Progenitor cell of endocrine pancreas (in vitro differentiated cells): ENCODE results near the gene NFE2L3. TPM values are rescaled to one million over a fixed set of nuclear protein-coding genes. Genes with fewer than 3 reads are reported as not detected.
"Not testable (repeated sequence)": the region's sequence is repeated elsewhere in the genome, so short reads cannot be mapped to it uniquely, and the experiment has no call there.

Experiments used
- DNase-seq: peaks from one replicate; pipeline ENCODE4 v3.0.0; 2021; ENCODE audit warnings: low spot score; ENCODE audit not compliant: unreplicated experiment
- H3K27ac Mint-ChIP-seq: 2 replicates; pipeline ENCODE4 v1.8.0; 2021; ENCODE audit warnings: mild to moderate bottlenecking, moderate library complexity, mixed read lengths
- H3K27me3 Mint-ChIP-seq: 2 replicates; pipeline ENCODE4 v1.8.0; 2021; ENCODE audit warnings: mixed read lengths
- H3K36me3 Mint-ChIP-seq: 2 replicates; pipeline ENCODE4 v1.8.0; 2022; ENCODE audit warnings: mixed read lengths; ENCODE audit not compliant: insufficient read depth
- H3K4me1 Mint-ChIP-seq: 2 replicates; pipeline ENCODE4 v1.8.0; 2021; ENCODE audit warnings: low read depth, mixed read lengths
- H3K4me3 Mint-ChIP-seq: 2 replicates; pipeline ENCODE4 v1.8.0; 2021; ENCODE audit warnings: low read depth, mild to moderate bottlenecking, moderate library complexity, mixed read lengths
- H3K9me3 Mint-ChIP-seq: 2 replicates; pipeline ENCODE4 v1.8.0; 2021; ENCODE audit warnings: low read depth, mixed read lengths
- CTCF ChIP-seq: fragments of 200-600 bp; sonication (generic); IDR thresholded peaks from one replicate; pipeline ENCODE4 v1.5.0; 2021; ENCODE audit warnings: antibody characterized with exemption, mild to moderate bottlenecking; ENCODE audit not compliant: unreplicated experiment
- total RNA-seq: library from RNA; stranded (reverse); gene quantifications from 2 replicates; pipeline ENCODE4 v1.2.1, GENCODE V29; 2021

NFE2L3 gene
- total RNA-seq, 1 donor from 2014 or later = 28.0 TPM

- no peak for TF ChIP-seq CTCF
- no peaks in the 10 kb centered on the region for H3K36me3 Mint-ChIP-seq
- H3K9me3 Mint-ChIP-seq = no peaks in the 10 kb centered on the region
- no peaks in the 10 kb centered on the region for H3K4me1 Mint-ChIP-seq
- H3K27ac Mint-ChIP-seq = no peak overlapping the region
- peaks cover 13% of the 10 kb centered on the region for H3K27me3 Mint-ChIP-seq
- H3K4me3 Mint-ChIP-seq = no peak overlapping the region
- no peak for DNase-seq
Observed at GRCh38 chr7:26115650-26116049, 36.3 kb upstream of the NFE2L3 start.

- TF ChIP-seq CTCF = no peak
- H3K27me3 Mint-ChIP-seq = peaks cover 13% of the 10 kb centered on the region
- H3K9me3 Mint-ChIP-seq = no peaks in the 10 kb centered on the region
- DNase-seq = no peak
- H3K4me1 Mint-ChIP-seq = no peaks in the 10 kb centered on the region
- H3K36me3 Mint-ChIP-seq = no peaks in the 10 kb centered on the region
- H3K4me3 Mint-ChIP-seq = no peak overlapping the region
- no peak overlapping the region for H3K27ac Mint-ChIP-seq
Observed at GRCh38 chr7:26117142-26117807, 34.7 kb upstream of the NFE2L3 start.

GRCh38 chr7:26117970-26118369, 34.0 kb upstream of the NFE2L3 start:
- Mint-ChIP-seq H3K4me3 (no peak overlapping the region), H3K27me3 (peaks cover 13% of the 10 kb centered on the region), H3K4me1 (no peaks in the 10 kb centered on the region), H3K9me3 (no peaks in the 10 kb centered on the region), H3K36me3 (no peaks in the 10 kb centered on the region), H3K27ac (no peak overlapping the region)
- no peak for TF ChIP-seq CTCF
- DNase-seq = no peak

GRCh38 chr7:26122745-26123144, 29.3 kb upstream of the NFE2L3 start:
- Mint-ChIP-seq H3K27ac (no peak overlapping the region), H3K4me3 (no peak overlapping the region), H3K36me3 (no peaks in the 10 kb centered on the region), H3K4me1 (no peaks in the 10 kb centered on the region), H3K27me3 (peaks cover 3% of the 10 kb centered on the region), H3K9me3 (no peaks in the 10 kb centered on the region)
- no peak for TF ChIP-seq CTCF
- no peak for DNase-seq

- not testable (repeated sequence) for H3K9me3 Mint-ChIP-seq, H3K4me1 Mint-ChIP-seq, H3K36me3 Mint-ChIP-seq, H3K4me3 Mint-ChIP-seq, H3K27ac Mint-ChIP-seq, DNase-seq, H3K27me3 Mint-ChIP-seq
Observed at GRCh38 chr7:26124775-26125174, 27.2 kb upstream of the NFE2L3 start.

GRCh38 chr7:26127411-26127810, 24.6 kb upstream of the NFE2L3 start:
- no peak overlapping the region for H3K4me3 Mint-ChIP-seq
- H3K27me3 Mint-ChIP-seq = peaks cover 4% of the 10 kb centered on the region
- no peak for DNase-seq
- no peaks in the 10 kb centered on the region for H3K4me1 Mint-ChIP-seq
- H3K9me3 Mint-ChIP-seq = peaks cover 5% of the 10 kb centered on the region
- TF ChIP-seq CTCF = no peak
- H3K27ac Mint-ChIP-seq = no peak overlapping the region
- H3K36me3 Mint-ChIP-seq = no peaks in the 10 kb centered on the region
